Common myeloid progenitor, CD34-positive (primary cell): ENCODE data around the gene SLC2A6.

ENCODE experiments used
- CTCF ChIA-PET: fragments of 350-600 bp; sonication (Branson Sonifier 250); formaldehyde crosslinking; loops from one replicate; lab custom pipeline; 2021; ENCODE audit warnings: antibody characterized with exemption; lab: Charles Lee
- POLR2A ChIA-PET: fragments of 350-600 bp; sonication (Branson Sonifier 250); formaldehyde crosslinking; loops from one replicate; lab custom pipeline; 2021; ENCODE audit warnings: antibody characterized with exemption; lab: Charles Lee
- DNase-seq, 3 donors: peaks; one replicate each; pipeline versions ENCODE4 v3.0.0 to v3.0.0-alpha.2; 2013
- H3K27ac ChIP-seq, 2 experiments: 1 replicate in 1 of 2; 2 replicates in 1 of 2; pipeline ENCODE4 v1.7.0; 2013; ENCODE audit warnings: inconsistent platforms in 2 of 2, low read length in 2 of 2, mild to moderate bottlenecking in 2 of 2, low read depth in 1 of 2, moderate library complexity in 1 of 2; ENCODE audit not compliant: severe bottlenecking in 2 of 2, insufficient read depth in 1 of 2, poor library complexity in 1 of 2
- H3K27me3 ChIP-seq, 5 experiments: replicated peaks in 2 of 5; 1 replicate in 3 of 5; 2 replicates in 2 of 5; pipeline versions ENCODE4 v1.6.1 to v1.7.0; 2013; ENCODE audit warnings: low read length in 4 of 5, mild to moderate bottlenecking in 2 of 5, moderate library complexity in 2 of 5, inconsistent platforms in 1 of 5; ENCODE audit not compliant: insufficient read depth in 5 of 5, control insufficient read depth in 4 of 5
- H3K36me3 ChIP-seq, 4 experiments: 1 replicate in 2 of 4; 2 replicates in 2 of 4; pipeline versions ENCODE4 v1.6.1 to v1.7.0; 2013; ENCODE audit warnings: low read length in 3 of 4, control low read depth in 1 of 4, mild to moderate bottlenecking in 1 of 4; ENCODE audit not compliant: control insufficient read depth in 4 of 4, insufficient read depth in 4 of 4
- H3K4me1 ChIP-seq, 4 experiments: 1 replicate in 3 of 4; 2 replicates in 1 of 4; pipeline versions ENCODE4 v1.6.1 to v1.7.1; 2013; ENCODE audit warnings: low read length in 3 of 4, mild to moderate bottlenecking in 3 of 4, control low read depth in 1 of 4, inconsistent platforms in 1 of 4, moderate library complexity in 1 of 4; ENCODE audit not compliant: control insufficient read depth in 4 of 4, insufficient read depth in 4 of 4; ENCODE audit errors: control extremely low read depth in 1 of 4
- H3K4me3 ChIP-seq, 7 experiments: 1 replicate in 4 of 7; 2 replicates in 3 of 7; pipeline versions ENCODE4 v1.5.1 to v1.7.0; 2013; ENCODE audit warnings: mild to moderate bottlenecking in 7 of 7, low read length in 6 of 7, moderate library complexity in 6 of 7, inconsistent platforms in 2 of 7, low read depth in 2 of 7, control low read depth in 1 of 7; ENCODE audit not compliant: insufficient read depth in 4 of 7, control insufficient read depth in 1 of 7; ENCODE audit errors: extremely low read depth in 1 of 7
- H3K9me3 ChIP-seq, 5 experiments: 1 replicate in 4 of 5; 2 replicates in 1 of 5; pipeline versions ENCODE4 v1.6.1 to v1.7.1; 2013; ENCODE audit warnings: low read length in 4 of 5, mild to moderate bottlenecking in 2 of 5, inconsistent platforms in 1 of 5, low read depth in 1 of 5, moderate library complexity in 1 of 5; ENCODE audit not compliant: control insufficient read depth in 4 of 5, insufficient read depth in 2 of 5; ENCODE audit errors: control extremely low read depth in 1 of 5
- WGBS: methylation state at CpG from one replicate; pipeline ENCODE4 v1.1.5; 2013; ENCODE audit not compliant: insufficient coverage; 5-methylcytosine and 5-hydroxymethylcytosine counted together

SLC2A6 gene

GRCh38 chr9:133458643-133459312, 20.1 kb downstream of the SLC2A6 start:
- DNase-seq = no peak
- no peak overlapping the region for H3K27ac ChIP-seq
- H3K27me3 ChIP-seq = no peaks in the 10 kb centered on the region
- H3K36me3 ChIP-seq = no peaks in the 10 kb centered on the region
- CTCF ChIA-PET = interaction anchor here (0.9 to 2.0 kb wide), 4 partner anchors 15 to 23 kb away, joined by 3 to 9 read pairs (median 4); no protein-coding TSS in a partner anchor
- 86% methylated on average over 13 of the region's 16 CpGs for WGBS
- no peaks in the 10 kb centered on the region for H3K9me3 ChIP-seq
- peak overlapping the region in 5 of 7 experiments; percentile 44 to 82 (median 79) for H3K4me3 ChIP-seq
- POLR2A ChIA-PET = interaction anchor here (0.6 kb wide), 1 partner anchor 120 kb away, joined by 3 read pairs; no protein-coding TSS in a partner anchor
- H3K4me1 ChIP-seq = peaks cover 3 to 18% (median 17%) of the 10 kb centered on the region in 4 experiments

- Histone ChIP-seq H3K4me3 (no peak overlapping the region), H3K36me3 (no peaks in the 10 kb centered on the region), H3K27me3 (no peaks in the 10 kb centered on the region), H3K9me3 (no peaks in the 10 kb centered on the region), H3K4me1 (peaks cover 3 to 18% (median 17%) of the 10 kb centered on the region in 4 experiments), H3K27ac (no peak overlapping the region)
- DNase-seq = no peak
- CTCF ChIA-PET = interaction anchor here (0.9 to 2.0 kb wide), 5 partner anchors 14 to 28 kb away, joined by 3 to 9 read pairs (median 5); partner anchors contain the start of gene SLC2A6
- POLR2A ChIA-PET = interaction anchor here (0.6 kb wide), 1 partner anchor 121 kb away, joined by 3 read pairs; no protein-coding TSS in a partner anchor
- WGBS = 96% methylated on average over 11 of the region's 11 CpGs
Observed at GRCh38 chr9:133457748-133458147, 21.2 kb downstream of the SLC2A6 start.

GRCh38 chr9:133457233-133457632, 21.7 kb downstream of the SLC2A6 start:
- no peak overlapping the region for H3K4me3 ChIP-seq
- no peaks in the 10 kb centered on the region for H3K9me3 ChIP-seq
- WGBS = 95% methylated on average over 13 of the region's 13 CpGs
- peaks cover 3 to 18% (median 17%) of the 10 kb centered on the region in 4 experiments for H3K4me1 ChIP-seq
- no peaks in the 10 kb centered on the region for H3K27me3 ChIP-seq
- H3K27ac ChIP-seq = no peak overlapping the region
- no peaks in the 10 kb centered on the region for H3K36me3 ChIP-seq
- no peak for DNase-seq
- POLR2A ChIA-PET = no interaction called here
- CTCF ChIA-PET = interaction anchor here (1.1 to 2.7 kb wide), 5 partner anchors 14 to 30 kb away, joined by 4 to 11 read pairs (median 5); partner anchors contain the start of gene SLC2A6

GRCh38 chr9:133456409-133456808, 22.5 kb downstream of the SLC2A6 start:
- Histone ChIP-seq H3K27ac (no peak overlapping the region), H3K4me3 (no peak overlapping the region), H3K36me3 (no peaks in the 10 kb centered on the region), H3K27me3 (no peaks in the 10 kb centered on the region), H3K4me1 (peaks cover 3 to 18% (median 17%) of the 10 kb centered on the region in 4 experiments), H3K9me3 (no peaks in the 10 kb centered on the region)
- WGBS = 98% methylated on average over 7 of the region's 9 CpGs
- ChIA-PET POLR2A (no interaction called here), CTCF (interaction anchor here (1.1 to 2.7 kb wide), 5 partner anchors 21 to 30 kb away, joined by 3 to 11 read pairs (median 4); partner anchors contain the start of gene SLC2A6)
- DNase-seq = no peak

GRCh38 chr9:133455936-133456335, 23.0 kb downstream of the SLC2A6 start:
- ChIA-PET CTCF (interaction anchor here (0.9 to 2.7 kb wide), 5 partner anchors 17 to 31 kb away, joined by 3 to 11 read pairs (median 4); partner anchors contain the start of gene SLC2A6), POLR2A (no interaction called here)
- Histone ChIP-seq H3K9me3 (no peaks in the 10 kb centered on the region), H3K27me3 (no peaks in the 10 kb centered on the region), H3K4me3 (no peak overlapping the region), H3K36me3 (no peaks in the 10 kb centered on the region), H3K27ac (no peak overlapping the region), H3K4me1 (peaks cover 3 to 18% (median 16%) of the 10 kb centered on the region in 4 experiments)
- no peak for DNase-seq
- 99% methylated on average over 9 of the region's 11 CpGs for WGBS

- Histone ChIP-seq H3K9me3 (no peaks in the 10 kb centered on the region), H3K4me3 (no peak overlapping the region), H3K4me1 (peaks cover 3 to 12% (median 10%) of the 10 kb centered on the region in 4 experiments), H3K27me3 (no peaks in the 10 kb centered on the region), H3K36me3 (no peaks in the 10 kb centered on the region), H3K27ac (no peak overlapping the region)
- whole genome bisulfite sequencing = over 99% methylated on average over 17 of the region's 20 CpGs
- CTCF ChIA-PET = interaction anchor here (0.9 to 2.7 kb wide), 7 partner anchors 8 to 268 kb away, joined by 3 to 11 read pairs (median 4); no protein-coding TSS in a partner anchor
- DNase-seq = no peak
- POLR2A ChIA-PET = no interaction called here
Observed at GRCh38 chr9:133454943-133455673, 23.8 kb downstream of the SLC2A6 start.
